HPDE6-E6E7 (cell line): ENCODE measurements around the gene G3BP1.
"Not testable (repeated sequence)": the region's sequence is repeated elsewhere in the genome, so short reads cannot be mapped to it uniquely, and the experiment has no call there.

ENCODE experiments used
- DNase-seq: peaks from one replicate; pipeline ENCODE4 v3.0.0; 2011; ENCODE audit warnings: missing footprints; ENCODE audit errors: extremely low spot score

The G3BP1 gene

DNA sequence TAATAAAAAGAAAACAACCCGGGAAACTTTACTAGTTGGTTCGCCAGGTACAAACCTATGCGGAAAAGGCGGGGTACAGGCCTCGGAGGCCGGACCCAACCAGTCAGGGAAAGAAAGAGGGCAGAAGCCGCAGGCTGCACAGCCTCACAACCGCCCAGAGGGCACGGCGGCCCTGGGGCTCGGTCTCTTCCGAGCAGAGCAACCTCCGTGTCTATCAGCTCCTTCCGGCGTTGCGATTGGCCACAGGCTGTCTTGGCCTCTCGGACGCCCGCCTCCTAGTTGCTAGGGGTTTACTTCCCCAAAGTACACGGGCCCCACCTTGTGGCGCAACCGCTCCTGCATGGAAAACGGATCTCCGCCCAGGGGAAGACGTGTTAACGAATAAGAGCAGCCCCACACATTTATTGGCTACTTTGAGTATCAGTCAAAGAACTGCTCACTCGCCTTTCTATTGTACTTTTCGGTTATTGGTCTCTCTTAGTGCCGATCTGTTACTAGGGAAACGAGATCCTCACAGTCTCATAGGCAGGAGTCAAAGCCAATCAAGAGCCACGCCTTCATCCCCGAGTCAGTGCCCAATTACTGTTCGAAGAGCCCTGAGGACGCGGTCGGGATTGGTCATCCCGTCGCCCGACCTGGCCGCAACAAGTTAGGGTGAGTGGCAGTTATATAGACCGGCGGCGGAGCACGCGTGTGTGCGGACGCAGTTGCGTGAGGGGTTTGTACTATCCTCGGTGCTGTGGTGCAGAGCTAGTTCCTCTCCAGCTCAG lies at the start of gene G3BP1:
TSS of gene G3BP1 (plus strand) at position 696 of the 770 bp plus-strand sequence. CDS start 14,667 bp downstream, outside the sequence.
- DNase-seq: peak; percentile 99

GRCh38 chr5:151722546-151722945 lies 49.2 kb upstream of the G3BP1 start:
- no peak for DNase-seq

DNA sequence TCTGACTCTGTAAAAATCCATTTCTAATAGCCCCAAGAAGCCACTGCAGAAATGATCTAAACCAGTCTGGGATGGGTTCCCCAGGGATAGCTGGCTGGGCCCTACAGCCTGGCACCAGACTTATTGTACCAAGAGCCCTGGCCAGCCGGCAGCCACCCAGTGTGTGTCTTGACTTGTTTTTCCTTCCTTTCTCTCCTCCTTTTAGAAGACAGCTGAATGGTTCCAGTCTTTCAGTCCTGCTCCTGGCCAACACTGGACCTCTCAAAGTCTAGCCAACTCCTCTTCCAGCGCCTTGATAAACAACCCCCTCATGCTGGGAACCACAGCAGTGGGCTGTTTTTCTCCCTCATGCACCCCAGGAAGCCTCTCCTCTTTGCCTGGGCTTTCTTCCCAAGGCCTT lies 47.4 kb upstream of the G3BP1 start:
- no peak for DNase-seq

- DNase-seq: not testable (repeated sequence)
Observed at GRCh38 chr5:151729597-151729996, 42.2 kb upstream of the G3BP1 start.

DNA sequence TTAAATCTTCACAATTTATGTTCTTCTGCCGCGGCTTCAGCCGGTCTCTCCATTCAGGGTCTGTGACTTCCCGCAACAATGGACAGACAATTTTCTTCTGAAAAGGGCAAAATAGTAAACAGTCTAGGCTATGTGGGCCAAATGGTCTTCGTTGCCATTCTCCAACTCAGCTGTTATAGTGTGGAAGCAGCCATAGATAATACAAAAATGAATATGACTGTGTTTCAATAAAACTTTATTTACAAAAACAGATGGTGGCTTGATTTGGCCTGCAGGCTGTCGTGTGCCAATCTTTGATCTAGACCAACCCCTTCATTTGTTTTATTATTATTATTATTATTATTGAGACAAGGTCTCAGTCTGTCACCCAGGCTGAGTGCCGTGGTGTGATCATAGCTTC lies 41.4 kb upstream of the G3BP1 start:
- DNase-seq: no peak

DNA sequence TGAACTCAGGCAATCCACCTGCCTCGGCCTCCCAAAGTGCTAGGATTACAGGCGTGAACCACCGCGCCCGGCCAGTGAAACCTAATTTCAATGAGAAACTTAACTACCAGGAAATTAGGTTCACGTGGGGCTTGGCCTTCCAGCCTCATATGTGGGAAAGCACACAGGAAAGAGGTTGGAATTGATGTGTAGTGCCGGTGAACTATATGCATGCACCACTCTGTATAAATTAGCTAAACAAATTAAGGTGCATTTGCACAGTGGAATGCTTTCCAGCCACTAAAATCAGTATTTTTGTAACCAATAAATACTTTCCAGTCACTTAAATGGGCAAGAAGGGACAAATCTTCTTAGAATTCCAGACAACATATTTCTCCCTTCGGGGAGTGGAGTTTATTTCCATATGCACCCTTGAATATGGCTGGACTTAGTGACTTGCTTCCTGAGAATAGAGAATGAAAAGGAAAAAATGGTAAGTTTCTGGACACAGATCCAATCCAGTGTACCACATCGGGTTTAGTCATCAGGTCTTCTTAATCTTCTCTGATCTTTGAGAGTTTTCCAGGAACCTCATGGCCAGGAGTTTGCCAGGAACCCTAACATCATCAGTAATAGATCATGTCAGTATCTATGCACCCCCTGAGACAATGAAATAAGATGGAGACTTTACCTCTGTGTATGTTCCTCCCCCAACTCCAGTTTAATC lies 38.2 kb upstream of the G3BP1 start:
- no peak for DNase-seq

DNA sequence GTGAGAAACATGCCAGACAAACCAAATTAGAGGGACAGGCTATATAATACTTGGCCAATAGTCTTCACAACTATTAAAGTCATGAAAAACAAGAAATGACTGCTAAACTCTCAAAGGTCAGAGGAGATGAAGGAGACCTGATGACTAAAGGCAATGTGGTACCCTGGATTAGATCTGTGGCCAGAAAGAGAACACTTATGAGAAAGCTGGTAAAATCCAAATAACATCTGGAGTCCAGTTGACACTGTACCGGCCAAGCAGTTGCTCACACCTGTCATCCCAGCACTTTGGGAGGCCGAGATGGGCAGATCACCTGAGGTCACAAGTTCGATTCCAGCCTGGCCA lies 37.7 kb upstream of the G3BP1 start:
- no peak for DNase-seq

- no peak for DNase-seq
Observed at GRCh38 chr5:151735646-151736045, 36.1 kb upstream of the G3BP1 start.

DNA sequence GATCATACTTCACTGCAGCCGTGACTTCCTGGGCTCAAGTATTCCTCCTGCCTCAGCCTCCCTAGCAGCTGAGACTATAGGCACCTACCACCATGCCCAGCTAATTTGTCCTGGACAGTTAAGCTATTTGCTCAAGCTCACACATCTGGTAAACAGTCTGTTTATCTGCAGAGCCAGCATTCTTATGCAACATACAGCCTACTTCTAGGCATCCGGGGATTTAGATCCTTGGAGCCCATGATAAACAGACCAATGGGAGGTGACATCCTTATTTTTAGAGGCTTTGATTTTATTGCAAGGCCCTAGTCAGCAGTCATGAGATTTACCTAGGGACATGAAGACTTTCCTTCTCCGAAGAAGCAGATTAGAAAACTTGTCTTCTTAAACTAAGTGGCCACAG lies 34.3 kb upstream of the G3BP1 start:
- DNase-seq: no peak

- DNase-seq: no peak
Observed at GRCh38 chr5:151738125-151738848, 33.5 kb upstream of the G3BP1 start.

DNA sequence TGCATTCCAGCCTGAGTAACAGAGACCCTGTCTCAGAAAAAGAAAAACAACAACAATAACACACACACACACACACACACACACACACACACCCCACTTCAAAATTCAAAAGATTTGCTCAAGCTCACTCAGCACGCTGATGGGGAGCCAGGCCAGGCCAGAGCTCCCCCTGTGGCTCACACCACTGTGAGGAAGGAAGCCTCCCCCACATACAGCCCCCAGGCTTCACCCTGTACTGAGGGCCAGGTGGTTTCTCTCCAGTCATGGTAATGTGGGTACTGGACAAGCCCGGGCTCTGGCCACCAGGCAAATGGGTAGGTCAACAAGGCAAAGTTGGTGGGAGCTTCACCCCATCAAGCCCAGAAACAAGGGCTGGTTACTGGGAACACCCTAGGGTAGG lies 32.4 kb upstream of the G3BP1 start:
- no peak for DNase-seq

GRCh38 chr5:151739939-151740335 lies 31.8 kb upstream of the G3BP1 start:
- no peak for DNase-seq

DNA sequence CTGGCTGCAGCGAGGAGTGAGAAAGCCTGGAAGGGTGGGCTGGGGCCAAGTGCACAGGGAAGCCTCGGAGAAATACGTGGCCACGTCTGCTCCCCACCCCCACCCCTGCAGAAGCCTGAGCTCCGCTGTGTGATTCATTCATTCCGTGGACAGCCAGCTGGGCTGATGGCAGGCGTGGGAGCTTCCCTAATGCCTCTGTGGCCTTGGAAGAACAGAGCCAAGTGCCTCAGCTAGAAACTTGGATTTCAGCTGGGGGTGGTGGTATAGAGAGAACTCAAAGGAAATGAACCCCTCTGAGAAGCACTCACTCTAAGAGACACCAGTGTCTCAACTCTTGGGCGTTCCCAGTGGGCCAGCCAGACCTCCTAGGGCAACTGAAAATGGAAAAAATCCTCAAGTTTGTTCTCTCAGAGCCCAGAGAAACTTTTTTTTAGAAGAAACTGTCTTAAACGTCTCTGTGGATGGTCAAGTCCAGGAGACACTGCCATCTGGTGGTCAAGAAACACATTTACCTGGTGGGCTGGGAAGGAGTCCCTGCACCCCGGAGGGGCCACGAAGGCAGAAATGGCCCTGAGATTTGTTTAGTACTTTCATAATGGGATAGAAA lies 31.3 kb upstream of the G3BP1 start:
- peak; percentile 58 for DNase-seq

GRCh38 chr5:151740958-151741373 lies 30.8 kb upstream of the G3BP1 start:
- DNase-seq: no peak

DNA sequence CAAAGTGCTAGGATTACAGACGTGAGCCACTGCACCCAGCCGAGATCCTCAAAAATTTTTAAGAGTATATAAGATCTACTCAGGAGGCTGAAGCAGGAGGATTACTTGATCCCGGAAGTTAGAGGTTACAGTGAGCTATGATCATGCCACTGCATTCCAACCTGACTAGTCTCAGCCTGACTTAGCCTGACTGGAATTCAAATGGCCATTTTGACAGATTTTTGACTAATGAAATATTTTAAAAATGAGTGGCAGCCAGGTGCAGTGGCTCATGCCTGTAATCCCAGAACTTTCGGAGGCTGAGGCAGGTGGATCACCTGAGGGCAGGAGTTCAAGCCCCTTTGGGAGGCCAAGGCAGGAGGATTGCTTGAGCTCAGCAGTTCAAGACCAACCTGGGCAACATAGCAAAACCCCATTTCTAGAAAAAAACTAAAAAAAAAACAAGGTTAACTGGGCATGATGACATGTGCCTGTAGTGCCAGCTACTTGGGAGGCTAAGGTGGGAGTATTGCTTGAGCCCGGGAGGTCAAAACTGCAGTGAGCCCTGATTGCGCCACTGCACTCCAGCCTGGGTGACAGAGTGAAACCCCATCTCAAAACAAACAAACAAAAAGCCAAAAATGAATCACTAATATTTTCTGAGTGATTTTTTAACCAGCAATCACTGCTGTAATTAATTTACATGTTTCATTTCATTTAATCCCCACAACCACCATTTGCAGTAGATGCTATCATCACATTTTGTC lies 29.9 kb upstream of the G3BP1 start:
- peak; percentile 43 for DNase-seq

DNA sequence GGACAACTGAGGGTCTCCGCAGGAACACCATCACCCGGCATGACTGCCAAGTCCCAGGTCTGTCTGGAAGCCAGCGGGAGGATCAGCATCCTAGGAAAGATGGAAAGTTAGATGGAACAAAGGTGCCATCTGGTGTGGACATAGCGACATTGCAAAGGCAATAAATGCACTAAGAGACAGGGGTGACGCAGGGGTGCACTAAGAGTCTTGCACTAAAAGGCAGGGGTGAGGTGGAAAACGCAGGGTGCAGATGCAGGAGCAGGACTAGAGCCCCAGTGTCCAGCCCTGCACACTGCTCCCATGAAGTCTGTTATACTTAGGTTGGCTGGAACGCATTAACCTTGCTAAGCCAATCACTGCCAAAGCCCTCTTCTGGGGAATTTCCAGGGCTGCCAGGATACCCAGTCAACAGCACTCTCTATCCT lies 28.9 kb upstream of the G3BP1 start:
- DNase-seq: peak; percentile 54

DNA sequence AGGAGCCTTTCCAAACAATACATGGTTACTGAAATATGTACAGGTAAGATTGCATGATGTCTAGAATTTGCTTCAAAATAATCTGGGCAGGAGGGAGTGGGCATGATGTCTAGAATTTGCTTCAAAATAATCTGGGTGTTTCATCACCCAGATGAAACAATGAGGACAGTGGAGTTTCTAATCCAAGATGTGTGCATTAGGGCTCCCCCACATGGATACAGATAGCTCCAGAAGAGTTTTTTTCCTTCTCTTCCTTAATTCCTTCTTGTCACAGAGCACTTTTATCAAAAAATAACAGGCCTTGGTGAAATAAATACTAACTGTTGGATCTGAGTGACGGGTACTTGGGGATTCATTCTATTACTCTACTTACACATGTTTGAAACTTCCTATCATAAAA lies 28.2 kb upstream of the G3BP1 start:
- DNase-seq: no peak

- peak; percentile 95 for DNase-seq
Observed at GRCh38 chr5:151745071-151745705, 26.6 kb upstream of the G3BP1 start.

GRCh38 chr5:151750121-151750520 lies 21.6 kb upstream of the G3BP1 start:
- DNase-seq: no peak

DNA sequence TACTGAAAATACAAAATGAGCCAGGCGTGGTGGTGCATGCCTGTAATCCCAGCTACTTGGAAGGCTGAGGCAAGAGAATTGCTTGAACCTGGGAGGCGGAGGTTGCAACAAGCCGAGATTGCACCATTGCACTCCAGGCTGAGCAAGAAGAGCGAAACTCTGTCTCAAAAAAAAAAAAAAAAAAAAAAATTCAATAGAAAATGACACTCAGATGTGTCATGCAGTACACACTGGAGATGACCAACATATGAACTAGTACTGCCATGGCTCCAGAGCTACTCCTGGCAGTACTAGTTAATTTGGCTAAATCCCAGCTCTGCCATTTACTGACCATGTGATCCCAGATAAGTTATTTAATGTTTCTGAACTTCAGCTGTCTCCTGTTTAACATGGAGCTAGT lies 20.7 kb upstream of the G3BP1 start:
- DNase-seq: no peak

GRCh38 chr5:151751593-151751992 lies 20.2 kb upstream of the G3BP1 start:
- no peak for DNase-seq
